ENCODE measurements around the gene NOS2. TPM values are rescaled to one million over a fixed set of nuclear protein-coding genes. Genes with fewer than 3 reads are reported as not detected.

The NOS2 gene
- total RNA-seq, 1 experiment from 2014 or later: not detected

DNA sequence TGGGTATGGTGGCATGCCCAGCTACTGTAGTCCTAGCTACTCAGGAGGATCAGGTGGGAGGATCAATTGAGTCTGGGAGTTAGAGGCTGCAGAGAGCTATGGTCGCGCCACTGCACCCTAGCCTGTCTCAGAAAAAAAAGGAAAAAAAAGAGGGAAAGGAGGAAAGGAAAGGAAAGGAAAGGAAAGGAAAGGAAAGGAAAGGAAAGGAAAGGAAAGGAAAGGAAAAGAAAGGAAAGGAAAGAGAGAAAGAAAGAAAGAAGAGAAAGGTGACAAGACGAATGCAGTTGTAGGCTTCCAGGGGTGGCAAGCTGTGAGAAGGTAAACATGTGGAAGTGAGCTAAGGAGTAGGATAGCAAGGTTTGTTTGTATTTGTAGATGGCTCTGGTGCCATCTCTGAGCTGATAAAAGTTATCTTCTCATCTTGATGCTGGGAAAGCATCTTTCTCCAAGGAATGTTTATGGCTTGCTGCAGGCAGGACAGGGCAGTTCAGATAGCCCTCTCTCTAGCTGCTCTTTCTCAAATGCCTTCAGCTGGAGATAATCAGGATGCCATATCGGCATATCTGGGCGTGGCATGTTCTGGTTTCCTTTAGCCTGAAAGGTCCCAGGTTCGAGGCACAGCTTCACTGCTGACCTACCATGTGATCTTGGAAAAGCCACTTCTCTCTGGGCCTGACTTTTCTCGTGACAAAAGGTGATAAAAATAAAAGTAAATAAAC lies 2.8 kb upstream of the NOS2 start:
- no peak overlapping the region for H2AFZ ChIP-seq
- H4K20me1 ChIP-seq (ENCODE audit: insufficient read depth): no peaks in the 10 kb centered on the region
- no peaks in the 10 kb centered on the region for H3K9me3 ChIP-seq (ENCODE audit: insufficient read depth, low read depth)
- H3K9me2 ChIP-seq (ENCODE audit: insufficient read depth): no peaks in the 10 kb centered on the region
- BruUV-seq (replicated peaks): no TSS peak
- intact Hi-C loops (cut with micrococcal nuclease; ENCODE audit: unreplicated experiment): no loop called here
- no peak for DNase-seq
- no peaks in the 10 kb centered on the region for H3K36me3 ChIP-seq (ENCODE audit: low read depth)
- no peaks in the 10 kb centered on the region for H3F3A ChIP-seq (ENCODE audit: insufficient read depth, low read depth)
- H3K27me3 ChIP-seq (ENCODE audit: insufficient read depth, low read depth): peaks cover 7% of the 10 kb centered on the region
- H3K27ac ChIP-seq: no peak overlapping the region
- H3K4me3 ChIP-seq: no peak overlapping the region
- POLR2A ChIA-PET (ENCODE audit: unreplicated experiment): no interaction called here
- H3K4me1 ChIP-seq (replicated peaks; ENCODE audit: insufficient read depth): no peaks in the 10 kb centered on the region; the same call in 1 of the 2 replicates
- H3K4me2 ChIP-seq: no peak overlapping the region
- TF ChIP-seq EZH2 (IDR thresholded peaks at IDR 0.05; ENCODE audit: low read depth): no peak
- TF ChIP-seq, protein P1, sequence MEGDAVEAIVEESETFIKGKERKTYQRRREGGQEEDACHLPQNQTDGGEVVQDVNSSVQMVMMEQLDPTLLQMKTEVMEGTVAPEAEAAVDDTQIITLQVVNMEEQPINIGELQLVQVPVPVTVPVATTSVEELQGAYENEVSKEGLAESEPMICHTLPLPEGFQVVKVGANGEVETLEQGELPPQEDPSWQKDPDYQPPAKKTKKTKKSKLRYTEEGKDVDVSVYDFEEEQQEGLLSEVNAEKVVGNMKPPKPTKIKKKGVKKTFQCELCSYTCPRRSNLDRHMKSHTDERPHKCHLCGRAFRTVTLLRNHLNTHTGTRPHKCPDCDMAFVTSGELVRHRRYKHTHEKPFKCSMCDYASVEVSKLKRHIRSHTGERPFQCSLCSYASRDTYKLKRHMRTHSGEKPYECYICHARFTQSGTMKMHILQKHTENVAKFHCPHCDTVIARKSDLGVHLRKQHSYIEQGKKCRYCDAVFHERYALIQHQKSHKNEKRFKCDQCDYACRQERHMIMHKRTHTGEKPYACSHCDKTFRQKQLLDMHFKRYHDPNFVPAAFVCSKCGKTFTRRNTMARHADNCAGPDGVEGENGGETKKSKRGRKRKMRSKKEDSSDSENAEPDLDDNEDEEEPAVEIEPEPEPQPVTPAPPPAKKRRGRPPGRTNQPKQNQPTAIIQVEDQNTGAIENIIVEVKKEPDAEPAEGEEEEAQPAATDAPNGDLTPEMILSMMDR (conservative IDR thresholded peaks at IDR 0.05): no peak
- CTCF ChIA-PET: interaction anchor here (0.7 kb wide), 1 partner anchor 553 kb away, joined by 16 read pairs; no protein-coding TSS in a partner anchor
- H3K79me2 ChIP-seq (ENCODE audit: low read depth): no peaks in the 10 kb centered on the region

DNA sequence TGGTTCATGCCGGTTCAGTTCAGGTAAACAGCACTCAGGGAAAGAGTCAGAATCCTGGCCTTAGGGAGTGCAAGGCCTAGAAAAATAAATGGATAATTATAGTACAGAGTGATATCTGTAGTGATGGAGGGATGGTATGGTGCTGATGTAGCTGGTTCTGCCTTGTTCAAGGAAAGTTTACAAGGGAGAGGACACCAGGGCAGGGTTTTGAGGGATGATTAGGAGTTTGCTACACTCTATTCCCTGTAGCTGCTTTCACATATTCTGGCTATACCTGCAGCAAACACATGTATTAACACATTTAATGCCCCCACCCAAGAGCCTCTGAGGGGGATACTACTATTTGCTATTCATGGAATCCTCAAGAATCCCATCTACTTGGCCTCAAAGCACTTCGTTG lies 1.7 kb upstream of the NOS2 start:
- Histone ChIP-seq H3K27me3 (ENCODE audit: insufficient read depth, low read depth) (peaks cover 7% of the 10 kb centered on the region), H3K4me2 (no peak overlapping the region), H3K4me1 (replicated peaks; ENCODE audit: insufficient read depth) (peaks cover 7% of the 10 kb centered on the region), H3K9me2 (ENCODE audit: insufficient read depth) (no peaks in the 10 kb centered on the region), H3K27ac (no peak overlapping the region), H3K4me3 (no peak overlapping the region), H4K20me1 (ENCODE audit: insufficient read depth) (no peaks in the 10 kb centered on the region), H3K79me2 (ENCODE audit: low read depth) (no peaks in the 10 kb centered on the region), H3K36me3 (ENCODE audit: low read depth) (no peaks in the 10 kb centered on the region), H3F3A (ENCODE audit: insufficient read depth, low read depth) (peaks cover 4% of the 10 kb centered on the region; the same call in 1 of the 2 replicates), H2AFZ (no peak overlapping the region), H3K9me3 (ENCODE audit: insufficient read depth, low read depth) (no peaks in the 10 kb centered on the region)
- POLR2A ChIA-PET (ENCODE audit: unreplicated experiment): no interaction called here
- no TSS peak for BruUV-seq (replicated peaks)
- TF ChIP-seq EZH2 (IDR thresholded peaks at IDR 0.05; ENCODE audit: low read depth): no peak
- TF ChIP-seq, protein P1 (conservative IDR thresholded peaks at IDR 0.05): no peak
- DNase-seq: no peak
- intact Hi-C loops (cut with micrococcal nuclease; ENCODE audit: unreplicated experiment): no loop called here
- CTCF ChIA-PET: no interaction called here

DNA sequence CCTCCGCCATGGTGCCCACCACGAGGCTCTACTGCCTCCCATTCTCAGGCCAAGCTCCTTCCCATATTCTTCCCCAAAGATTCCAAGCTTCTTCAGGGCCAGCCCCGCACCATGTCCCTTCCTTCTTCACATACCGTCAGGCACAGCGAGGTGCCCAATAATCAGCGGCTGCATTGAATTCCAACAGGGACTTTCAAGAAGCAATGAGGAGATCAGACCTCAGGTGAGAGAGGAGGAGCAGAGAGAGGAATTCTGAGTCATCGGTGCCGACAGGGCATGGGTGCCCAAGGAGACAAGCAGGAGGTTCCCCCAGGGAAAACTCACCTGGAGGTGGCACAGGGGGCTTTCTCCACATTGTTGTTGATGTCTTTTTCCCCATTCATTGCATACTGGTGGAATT lies 2.0 kb downstream of the NOS2 start:
- peaks cover 11% of the 10 kb centered on the region for H3K4me1 ChIP-seq (replicated peaks; ENCODE audit: insufficient read depth)
- no peaks in the 10 kb centered on the region for H3K9me3 ChIP-seq (ENCODE audit: insufficient read depth, low read depth)

More for the DNA sequence above, 2.0 kb downstream of the NOS2 start:
- intact Hi-C loops (cut with micrococcal nuclease; ENCODE audit: unreplicated experiment): loop anchor here (10.0 kb wide), 1 partner anchor 386 kb away; no protein-coding TSS in a partner anchor
- DNase-seq: no peak
- Histone ChIP-seq H2AFZ (no peak overlapping the region), H3F3A (ENCODE audit: insufficient read depth, low read depth) (peaks cover 5% of the 10 kb centered on the region; the same call in 1 of the 2 replicates), H3K9me2 (ENCODE audit: insufficient read depth) (no peaks in the 10 kb centered on the region), H4K20me1 (ENCODE audit: insufficient read depth) (no peaks in the 10 kb centered on the region), H3K36me3 (ENCODE audit: low read depth) (no peaks in the 10 kb centered on the region), H3K27me3 (ENCODE audit: insufficient read depth, low read depth) (peaks cover 29% of the 10 kb centered on the region), H3K79me2 (ENCODE audit: low read depth) (no peaks in the 10 kb centered on the region), H3K4me2 (no peak overlapping the region), H3K27ac (no peak overlapping the region), H3K4me3 (no peak overlapping the region)
- ChIA-PET POLR2A (ENCODE audit: unreplicated experiment) (no interaction called here), CTCF (interaction anchor here (0.9 to 1.4 kb wide), 2 partner anchors 42 to 95 kb away, joined by 3 to 4 read pairs; partner anchors contain the start of gene LYRM9)
- TF ChIP-seq EZH2 (IDR thresholded peaks at IDR 0.05; ENCODE audit: low read depth): no peak
- TF ChIP-seq, protein P1 (conservative IDR thresholded peaks at IDR 0.05): no peak
- BruUV-seq (replicated peaks): no TSS peak

All from PC-9 (cell line).